C4-2B (cell line): ENCODE results near the gene LIM2.
"Not testable (repeated sequence)": the region's sequence is repeated elsewhere in the genome, so short reads cannot be mapped to it uniquely, and the experiment has no call there.

Experiments used
- H3K27ac ChIP-seq: fragments of 450-650 bp; 2 replicates; pipeline ENCODE4 v1.5.1; 2017
- CTCF ChIP-seq: fragments of 450-650 bp; conservative IDR thresholded peaks from 2 replicates; pipeline ENCODE4 v1.5.1; 2017; ENCODE audit warnings: mild to moderate bottlenecking
- ZFX ChIP-seq: fragments of 450-650 bp; IDR thresholded peaks from 2 replicates; pipeline ENCODE4 v1.6.1; 2017

Gene LIM2

GRCh38 chr19:51421229-51422052 is 33.7 kb upstream of the LIM2 start:
- H3K27ac ChIP-seq, result no peak overlapping the region
- no peak for TF ChIP-seq CTCF
- no peak for TF ChIP-seq ZFX

- not testable (repeated sequence) for H3K27ac ChIP-seq
Observed at GRCh38 chr19:51420511-51420910, 32.7 kb upstream of the LIM2 start.

- no peak overlapping the region for H3K27ac ChIP-seq
- TF ChIP-seq CTCF, result no peak
- TF ChIP-seq ZFX, result no peak
Observed at GRCh38 chr19:51418707-51419106, 30.9 kb upstream of the LIM2 start.

GRCh38 chr19:51417810-51418157 is 30.0 kb upstream of the LIM2 start:
- TF ChIP-seq ZFX, result no peak
- no peak overlapping the region for H3K27ac ChIP-seq

GRCh38 chr19:51417107-51417809 is 29.5 kb upstream of the LIM2 start, which contains the start of gene SIGLEC10:
TSS of gene SIGLEC10 (minus strand) at chr19:51417642. CDS start at chr19:51417581, 61 bp downstream.
- H3K27ac ChIP-seq, result no peak within 1 kb of the TSS
- no peak for TF ChIP-seq CTCF
- TF ChIP-seq ZFX, result no peak

- not testable (repeated sequence) for H3K27ac ChIP-seq
Observed at GRCh38 chr19:51416422-51416821, 28.6 kb upstream of the LIM2 start.

- TF ChIP-seq ZFX, result no peak
- no peak overlapping the region for H3K27ac ChIP-seq
Observed at GRCh38 chr19:51415187-51415586, 27.4 kb upstream of the LIM2 start.

- no peak for TF ChIP-seq CTCF
- TF ChIP-seq ZFX, result no peak
- H3K27ac ChIP-seq, result no peak overlapping the region
Observed at GRCh38 chr19:51410950-51411748, 23.4 kb upstream of the LIM2 start.

- no peak for TF ChIP-seq ZFX
- no peak; the same call in 1 of the 2 replicates for TF ChIP-seq CTCF
- no peak overlapping the region for H3K27ac ChIP-seq
Observed at GRCh38 chr19:51407511-51408131, 19.8 kb upstream of the LIM2 start.
